Measurements from ENCODE around the gene SNX9. TPM values are rescaled to one million over a fixed set of nuclear protein-coding genes. Genes with fewer than 3 reads are reported as not detected.

Gene SNX9
- total and polyA plus RNA-seq, 2 of the 8 experiments (the other 6 are each of a cell fraction or from before 2014, with no cell fraction given) = 11.8 to 23.2 TPM

- POLR2A ChIA-PET (ENCODE audit: partially characterized antibody) = interaction anchor here (1.6 kb wide), 1 partner anchor 9 kb away, joined by 4 read pairs; no protein-coding TSS in a partner anchor
- peaks cover 0 to 13% (median 3%) of the 10 kb centered on the region in 4 experiments; a peak in 4 of 8 replicates for H3K36me3 ChIP-seq (ENCODE audit: control insufficient read depth in 2 of 4, insufficient read depth in 4 of 4, low read length in 3 of 4)
- H3K9ac ChIP-seq (replicated peaks in 1 of 4; ENCODE audit: extremely low read depth in 1 of 4, low read depth in 3 of 4, low read length in 3 of 4) = no peak overlapping the region
- H3K27me3 ChIP-seq (replicated peaks in 1 of 4; ENCODE audit: control insufficient read depth in 3 of 4, extremely low read depth in 1 of 4, insufficient read depth in 3 of 4, low read length in 3 of 4) = no peaks in the 10 kb centered on the region
- no peak overlapping the region for H2AFZ ChIP-seq (ENCODE audit: low read length)
- no peak overlapping the region for H2BK15ac ChIP-seq (ENCODE audit: low read length)
- H3K18ac ChIP-seq (ENCODE audit: extremely low read depth, low read length) = no peak overlapping the region
- H3K79me2 ChIP-seq (ENCODE audit: control insufficient read depth in 1 of 2, insufficient read depth in 2 of 2, low read length in 2 of 2) = no peaks in the 10 kb centered on the region
- no peak overlapping the region for H3K4me2 ChIP-seq (ENCODE audit: insufficient read depth in 1 of 2, low read depth in 2 of 2, low read length in 2 of 2)
- DNase-seq (ENCODE audit: low read depth in 1 of 2, low spot score in 2 of 2) = no peak
- no peak overlapping the region for H3K4ac ChIP-seq (replicated peaks; ENCODE audit: insufficient read length, low read depth, low read length)
- 97% methylated on average over 3 of the region's 3 CpGs; no CpG with 5 or more reads in 1 of the 2 experiments for WGBS, 2 experiments (ENCODE audit: extremely low coverage in 1 of 2, insufficient coverage in 1 of 2, insufficient read length in 1 of 2, insufficient replicate concordance in 2 of 2, low coverage in 1 of 2, low lambda C conversion rate in 2 of 2, missing lambda C conversion rate in 1 of 2)
- H3K14ac ChIP-seq (ENCODE audit: insufficient read length) = no peak overlapping the region
- no peak overlapping the region for H2BK12ac ChIP-seq (ENCODE audit: low read depth, low read length)
- H4K8ac ChIP-seq (ENCODE audit: extremely low read depth, insufficient read depth, low read length) = no peak overlapping the region
- no peak overlapping the region for H2AK5ac ChIP-seq (ENCODE audit: low read depth, low read length)
- H3K27ac ChIP-seq (ENCODE audit: low read depth, low read length) = no peak overlapping the region
- H2BK20ac ChIP-seq (ENCODE audit: low read length) = no peak overlapping the region
- H3K56ac ChIP-seq (replicated peaks; ENCODE audit: insufficient read length, low read depth, low read length) = no peak overlapping the region
- H3K23ac ChIP-seq (ENCODE audit: insufficient read length) = no peak overlapping the region
- CTCF ChIA-PET (ENCODE audit: partially characterized antibody) = interaction anchor here (0.5 to 2.8 kb wide), 12 partner anchors 10 to 1209 kb away, joined by 3 to 9 read pairs (median 4); no protein-coding TSS in a partner anchor
- H2BK120ac ChIP-seq (replicated peaks; ENCODE audit: low read depth, low read length) = no peak overlapping the region
- H3K79me1 ChIP-seq (ENCODE audit: low read depth, low read length) = no peaks in the 10 kb centered on the region
- no peak overlapping the region for H4K91ac ChIP-seq (replicated peaks; ENCODE audit: insufficient read length, low read length)
- no peak for FAIRE-seq
- no peak overlapping the region for H2BK5ac ChIP-seq (ENCODE audit: low read depth, low read length)
- no peaks in the 10 kb centered on the region for H3K23me2 ChIP-seq (ENCODE audit: low read depth, low read length)
- H4K20me1 ChIP-seq (replicated peaks in 1 of 2; ENCODE audit: control insufficient read depth in 1 of 2, insufficient read depth in 2 of 2, low read length in 2 of 2) = peaks cover 0 to 2% of the 10 kb centered on the region in 2 experiments
- no peaks in the 10 kb centered on the region; a peak in 3 of 7 replicates for H3K4me1 ChIP-seq (replicated peaks in 1 of 4; ENCODE audit: control insufficient read depth in 3 of 4, insufficient read depth in 4 of 4, low read length in 3 of 4)
- no peak overlapping the region for H3K4me3 ChIP-seq (ENCODE audit: extremely low read depth in 1 of 4, insufficient read depth in 2 of 4, low read depth in 3 of 4, low read length in 4 of 4)
- no peaks in the 10 kb centered on the region for H3K9me3 ChIP-seq (ENCODE audit: insufficient read depth in 2 of 2, low read depth in 1 of 2, low read length in 1 of 2)
- H4K5ac ChIP-seq (ENCODE audit: insufficient read length, low read depth, low read length) = no peak overlapping the region
- TF ChIP-seq SP2 (IDR thresholded peaks at IDR 0.05; ENCODE audit: low read length) (no peak), EGR1 (IDR thresholded peaks at IDR 0.05; ENCODE audit: borderline replicate concordance, low read depth, low read length) (no peak), RBBP5 (IDR thresholded peaks at IDR 0.05; ENCODE audit: borderline replicate concordance, low read depth, low read length) (no peak), BRCA1 (IDR thresholded peaks at IDR 0.05; ENCODE audit: low read depth, low read length) (no peak), KDM4A (IDR thresholded peaks at IDR 0.05; ENCODE audit: low read depth, low read length, severe bottlenecking) (no peak), CHD1 (IDR thresholded peaks at IDR 0.05; ENCODE audit: low read depth, low read length) (no peak), SIN3A (conservative IDR thresholded peaks at IDR 0.05 in 1 of 2, IDR thresholded peaks at IDR 0.05 in 1 of 2; ENCODE audit: low read depth in 1 of 2, low read length in 2 of 2) (no peak), POLR2AphosphoS5 (IDR thresholded peaks at IDR 0.05; ENCODE audit: low read depth, low read length) (no peak), BCL11A (IDR thresholded peaks at IDR 0.05; ENCODE audit: low read depth in 2 of 2, low read length in 2 of 2) (no peak), MAFK (IDR thresholded peaks at IDR 0.05; ENCODE audit: low read depth, low read length) (no peak), SRF (IDR thresholded peaks at IDR 0.05; ENCODE audit: low read depth, low read length) (no peak), SP4 (IDR thresholded peaks at IDR 0.05; ENCODE audit: low read length) (no peak)
- TF ChIP-seq, protein P1, sequence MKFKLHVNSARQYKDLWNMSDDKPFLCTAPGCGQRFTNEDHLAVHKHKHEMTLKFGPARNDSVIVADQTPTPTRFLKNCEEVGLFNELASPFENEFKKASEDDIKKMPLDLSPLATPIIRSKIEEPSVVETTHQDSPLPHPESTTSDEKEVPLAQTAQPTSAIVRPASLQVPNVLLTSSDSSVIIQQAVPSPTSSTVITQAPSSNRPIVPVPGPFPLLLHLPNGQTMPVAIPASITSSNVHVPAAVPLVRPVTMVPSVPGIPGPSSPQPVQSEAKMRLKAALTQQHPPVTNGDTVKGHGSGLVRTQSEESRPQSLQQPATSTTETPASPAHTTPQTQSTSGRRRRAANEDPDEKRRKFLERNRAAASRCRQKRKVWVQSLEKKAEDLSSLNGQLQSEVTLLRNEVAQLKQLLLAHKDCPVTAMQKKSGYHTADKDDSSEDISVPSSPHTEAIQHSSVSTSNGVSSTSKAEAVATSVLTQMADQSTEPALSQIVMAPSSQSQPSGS (IDR thresholded peaks at IDR 0.05; ENCODE audit: low read length) = no peak
Observed at GRCh38 chr6:157898640-157899039, 75.6 kb downstream of the SNX9 start.

All from H1 (cell line).